HEK293 (cell line): Measurements from ENCODE around the gene CHN2.

ENCODE experiments used
- PATZ1 ChIP-seq: fragments of 450-650 bp; formaldehyde crosslinking; IDR thresholded peaks from 2 replicates; pipeline ENCODE4 v1.5.1; 2016; ENCODE audit warnings: missing biosample characterization, missing genetic modification characterization
- ZNF121 ChIP-seq: fragments of 450-650 bp; formaldehyde crosslinking; IDR thresholded peaks from 2 replicates; pipeline ENCODE4 v1.5.1; 2016; ENCODE audit warnings: missing biosample characterization, missing genetic modification characterization
- ZNF785 ChIP-seq: fragments of 450-650 bp; formaldehyde crosslinking; IDR thresholded peaks from 2 replicates; pipeline ENCODE4 v1.5.1; 2016; ENCODE audit warnings: missing biosample characterization, missing genetic modification characterization
- TF ChIP-seq, protein P1 (sequence below): fragments of 450-650 bp; formaldehyde crosslinking; IDR thresholded peaks from 2 replicates; pipeline ENCODE4 v1.5.1; 2016; ENCODE audit warnings: missing biosample characterization, missing genetic modification characterization
- TF ChIP-seq, protein P2 (sequence below): fragments of 450-650 bp; formaldehyde crosslinking; IDR thresholded peaks from 2 replicates; pipeline ENCODE4 v1.5.1; 2016; ENCODE audit warnings: missing biosample characterization, missing genetic modification characterization

GRCh38 chr7:29447828-29448227 lies 253.3 kb downstream of the CHN2 start:
- TF ChIP-seq PATZ1 (tag by site-specific recombination) = no peak
- no peak for TF ChIP-seq ZNF785 (tag by site-specific recombination)
- TF ChIP-seq, protein P1, sequence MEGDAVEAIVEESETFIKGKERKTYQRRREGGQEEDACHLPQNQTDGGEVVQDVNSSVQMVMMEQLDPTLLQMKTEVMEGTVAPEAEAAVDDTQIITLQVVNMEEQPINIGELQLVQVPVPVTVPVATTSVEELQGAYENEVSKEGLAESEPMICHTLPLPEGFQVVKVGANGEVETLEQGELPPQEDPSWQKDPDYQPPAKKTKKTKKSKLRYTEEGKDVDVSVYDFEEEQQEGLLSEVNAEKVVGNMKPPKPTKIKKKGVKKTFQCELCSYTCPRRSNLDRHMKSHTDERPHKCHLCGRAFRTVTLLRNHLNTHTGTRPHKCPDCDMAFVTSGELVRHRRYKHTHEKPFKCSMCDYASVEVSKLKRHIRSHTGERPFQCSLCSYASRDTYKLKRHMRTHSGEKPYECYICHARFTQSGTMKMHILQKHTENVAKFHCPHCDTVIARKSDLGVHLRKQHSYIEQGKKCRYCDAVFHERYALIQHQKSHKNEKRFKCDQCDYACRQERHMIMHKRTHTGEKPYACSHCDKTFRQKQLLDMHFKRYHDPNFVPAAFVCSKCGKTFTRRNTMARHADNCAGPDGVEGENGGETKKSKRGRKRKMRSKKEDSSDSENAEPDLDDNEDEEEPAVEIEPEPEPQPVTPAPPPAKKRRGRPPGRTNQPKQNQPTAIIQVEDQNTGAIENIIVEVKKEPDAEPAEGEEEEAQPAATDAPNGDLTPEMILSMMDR = no peak
- TF ChIP-seq, protein P2, sequence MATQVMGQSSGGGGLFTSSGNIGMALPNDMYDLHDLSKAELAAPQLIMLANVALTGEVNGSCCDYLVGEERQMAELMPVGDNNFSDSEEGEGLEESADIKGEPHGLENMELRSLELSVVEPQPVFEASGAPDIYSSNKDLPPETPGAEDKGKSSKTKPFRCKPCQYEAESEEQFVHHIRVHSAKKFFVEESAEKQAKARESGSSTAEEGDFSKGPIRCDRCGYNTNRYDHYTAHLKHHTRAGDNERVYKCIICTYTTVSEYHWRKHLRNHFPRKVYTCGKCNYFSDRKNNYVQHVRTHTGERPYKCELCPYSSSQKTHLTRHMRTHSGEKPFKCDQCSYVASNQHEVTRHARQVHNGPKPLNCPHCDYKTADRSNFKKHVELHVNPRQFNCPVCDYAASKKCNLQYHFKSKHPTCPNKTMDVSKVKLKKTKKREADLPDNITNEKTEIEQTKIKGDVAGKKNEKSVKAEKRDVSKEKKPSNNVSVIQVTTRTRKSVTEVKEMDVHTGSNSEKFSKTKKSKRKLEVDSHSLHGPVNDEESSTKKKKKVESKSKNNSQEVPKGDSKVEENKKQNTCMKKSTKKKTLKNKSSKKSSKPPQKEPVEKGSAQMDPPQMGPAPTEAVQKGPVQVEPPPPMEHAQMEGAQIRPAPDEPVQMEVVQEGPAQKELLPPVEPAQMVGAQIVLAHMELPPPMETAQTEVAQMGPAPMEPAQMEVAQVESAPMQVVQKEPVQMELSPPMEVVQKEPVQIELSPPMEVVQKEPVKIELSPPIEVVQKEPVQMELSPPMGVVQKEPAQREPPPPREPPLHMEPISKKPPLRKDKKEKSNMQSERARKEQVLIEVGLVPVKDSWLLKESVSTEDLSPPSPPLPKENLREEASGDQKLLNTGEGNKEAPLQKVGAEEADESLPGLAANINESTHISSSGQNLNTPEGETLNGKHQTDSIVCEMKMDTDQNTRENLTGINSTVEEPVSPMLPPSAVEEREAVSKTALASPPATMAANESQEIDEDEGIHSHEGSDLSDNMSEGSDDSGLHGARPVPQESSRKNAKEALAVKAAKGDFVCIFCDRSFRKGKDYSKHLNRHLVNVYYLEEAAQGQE (tag by site-specific recombination) = no peak
- TF ChIP-seq ZNF121 (tag by site-specific recombination) = no peak
